ENCODE results near the gene LRBA. TPM values are rescaled to one million over a fixed set of nuclear protein-coding genes. Genes with fewer than 3 reads are reported as not detected.

The LRBA gene
- total and polyA plus RNA-seq, 9 of the 15 experiments (the other 6 are each of a cell fraction or from before 2014, with no cell fraction given) = 24.2 to 88.7 (median 59.7) TPM

- TF ChIP-seq MEF2D (tag; conservative IDR thresholded peaks at IDR 0.05; ENCODE audit: low read depth) = no peak
- no peak for TF ChIP-seq ZNF518B (CRISPR knock-in tag; IDR thresholded peaks at IDR 0.05)
- TF ChIP-seq HES1 (IDR thresholded peaks at IDR 0.05; ENCODE audit: low read depth) = no peak
Observed at GRCh38 chr4:150381036-150381435, 634.0 kb downstream of the LRBA start (continued).

- FAIRE-seq = no peak
- in situ Hi-C loops (cut with MboI) (no loop called here), intact Hi-C loops (cut with micrococcal nuclease) (no loop called here)
- DNase-seq (ENCODE audit: extremely low read depth in 1 of 4, low spot score in 3 of 4) = no peak
- ChIA-PET CTCF (ENCODE audit: low intra/inter-chr PET ratio) (no interaction called here), POLR2A (no interaction called here)
- Histone ChIP-seq H3K4me1 (replicated peaks in 1 of 2; ENCODE audit: control insufficient read depth in 2 of 2, insufficient read depth in 2 of 2, low read length in 2 of 2) (no peaks in the 10 kb centered on the region), H3K36me3 (ENCODE audit: control insufficient read depth, insufficient read depth, low read length) (no peaks in the 10 kb centered on the region; the same call in 2 of the 3 replicates), H4K20me1 (replicated peaks; ENCODE audit: control insufficient read depth, insufficient read depth, low read length) (no peaks in the 10 kb centered on the region), H3K4me2 (ENCODE audit: insufficient read depth, low read length) (no peak overlapping the region), H3K27me3 (ENCODE audit: control insufficient read depth in 2 of 2, insufficient read depth in 2 of 2, low read length in 2 of 2) (no peaks in the 10 kb centered on the region), H3K9me1 (ENCODE audit: control insufficient read depth, insufficient read depth, low read length) (no peaks in the 10 kb centered on the region), H3K27ac (ENCODE audit: extremely low read depth, low read depth, low read length) (no peak overlapping the region), H3K9ac (ENCODE audit: insufficient read depth in 1 of 2, low read depth in 2 of 2, low read length in 2 of 2) (no peak overlapping the region), H3K4me3 (no peak overlapping the region), H3K79me2 (ENCODE audit: control insufficient read depth, insufficient read depth, low read length) (no peaks in the 10 kb centered on the region), H2AFZ (ENCODE audit: low read depth, low read length) (no peak overlapping the region), H3K9me3 (replicated peaks; ENCODE audit: control insufficient read depth, insufficient read depth, low read depth, low read length) (no peaks in the 10 kb centered on the region)
- 82% methylated on average over 1 of the region's 1 CpG for WGBS (ENCODE audit: insufficient coverage, low coverage, missing lambda C conversion rate)
- no TSS peak for BruUV-seq (replicated peaks)
- no peak for ATAC-seq
- TF ChIP-seq ZNF518B (CRISPR knock-in tag; IDR thresholded peaks at IDR 0.05) (no peak), ETS1 (conservative IDR thresholded peaks at IDR 0.05; ENCODE audit: control insufficient read depth, low read depth, low read length) (no peak), ZBTB17 (CRISPR knock-in tag; IDR thresholded peaks at IDR 0.05) (no peak), ZNF217 (CRISPR knock-in tag; IDR thresholded peaks at IDR 0.05) (no peak), ZC3H11A (IDR thresholded peaks at IDR 0.05; ENCODE audit: low read depth, low read length) (no peak), THRAP3 (IDR thresholded peaks at IDR 0.05; ENCODE audit: borderline replicate concordance) (no peak), ZNF232 (CRISPR knock-in tag; IDR thresholded peaks at IDR 0.05) (no peak)
Observed at GRCh38 chr4:150379454-150379853, 635.6 kb downstream of the LRBA start.

Data from K562 (cell line).